Measurements from ENCODE around the gene TTF2. TPM values are rescaled to one million over a fixed set of nuclear protein-coding genes. Genes with fewer than 3 reads are reported as not detected.
"Not testable (repeated sequence)": the region's sequence is repeated elsewhere in the genome, so short reads cannot be mapped to it uniquely, and the experiment has no call there.

The TTF2 gene
- total RNA-seq, 1 experiment from 2014 or later = 27.8 TPM

DNA sequence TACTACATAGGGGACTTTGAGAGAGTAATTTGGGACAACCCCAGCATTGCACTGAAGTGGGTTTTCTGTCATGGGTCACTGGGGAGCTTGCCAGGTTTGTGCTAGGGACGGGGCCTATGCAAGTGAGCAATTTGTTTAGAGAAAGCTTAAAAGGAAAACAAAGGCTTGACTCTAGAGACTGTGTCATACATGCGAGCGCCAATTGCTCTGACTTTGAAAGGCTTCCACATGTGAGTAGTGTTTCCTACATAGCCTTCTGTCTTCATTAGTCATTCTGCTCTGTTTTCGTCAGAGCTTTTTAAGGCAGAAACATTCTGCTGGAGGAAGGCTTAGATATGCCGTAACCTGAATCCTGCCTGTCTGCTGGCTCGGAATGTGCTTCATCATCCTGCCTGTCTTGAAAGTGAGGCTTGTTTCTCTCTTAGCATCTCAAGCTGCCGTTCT lies 33.0 kb downstream of the TTF2 start:
- no peak for DNase-seq (ENCODE audit: low spot score)

DNA sequence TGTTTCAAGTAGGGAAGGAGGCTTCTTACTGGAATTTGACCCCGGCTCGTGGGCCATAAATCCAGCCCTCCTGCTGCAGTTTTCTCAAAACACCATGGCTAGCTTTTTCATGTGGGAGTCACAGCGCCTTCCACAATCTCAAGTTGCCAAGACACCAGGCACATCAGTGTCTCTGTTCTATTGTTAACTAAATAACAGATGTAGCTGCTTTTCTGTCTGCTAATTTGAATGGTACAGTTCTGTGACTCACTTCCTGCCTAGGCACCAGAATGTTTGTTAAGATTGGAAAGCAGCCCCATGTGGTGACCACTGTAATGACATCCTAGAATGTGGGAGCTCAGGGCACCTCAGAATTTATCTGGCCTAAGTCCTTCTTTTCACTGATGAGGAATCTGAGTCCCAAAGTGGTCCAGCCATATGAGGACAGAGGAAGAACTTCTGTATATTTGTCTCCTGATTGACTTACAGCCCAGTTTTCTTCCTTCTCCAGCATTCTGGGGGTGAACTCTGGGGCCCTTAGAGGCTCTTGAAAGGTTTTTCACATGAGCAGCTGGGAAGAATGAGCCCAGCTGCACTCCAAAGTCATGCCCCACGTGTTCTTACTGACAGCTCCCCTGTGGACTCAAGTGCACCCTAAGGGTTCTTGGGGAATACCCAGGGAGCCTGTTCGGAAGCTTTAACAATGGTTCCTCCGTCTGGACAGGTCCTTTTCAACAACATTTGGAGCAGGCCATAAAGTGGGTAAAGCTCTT lies 33.9 kb downstream of the TTF2 start:
- peak; percentile 31 for DNase-seq (ENCODE audit: low spot score)

DNA sequence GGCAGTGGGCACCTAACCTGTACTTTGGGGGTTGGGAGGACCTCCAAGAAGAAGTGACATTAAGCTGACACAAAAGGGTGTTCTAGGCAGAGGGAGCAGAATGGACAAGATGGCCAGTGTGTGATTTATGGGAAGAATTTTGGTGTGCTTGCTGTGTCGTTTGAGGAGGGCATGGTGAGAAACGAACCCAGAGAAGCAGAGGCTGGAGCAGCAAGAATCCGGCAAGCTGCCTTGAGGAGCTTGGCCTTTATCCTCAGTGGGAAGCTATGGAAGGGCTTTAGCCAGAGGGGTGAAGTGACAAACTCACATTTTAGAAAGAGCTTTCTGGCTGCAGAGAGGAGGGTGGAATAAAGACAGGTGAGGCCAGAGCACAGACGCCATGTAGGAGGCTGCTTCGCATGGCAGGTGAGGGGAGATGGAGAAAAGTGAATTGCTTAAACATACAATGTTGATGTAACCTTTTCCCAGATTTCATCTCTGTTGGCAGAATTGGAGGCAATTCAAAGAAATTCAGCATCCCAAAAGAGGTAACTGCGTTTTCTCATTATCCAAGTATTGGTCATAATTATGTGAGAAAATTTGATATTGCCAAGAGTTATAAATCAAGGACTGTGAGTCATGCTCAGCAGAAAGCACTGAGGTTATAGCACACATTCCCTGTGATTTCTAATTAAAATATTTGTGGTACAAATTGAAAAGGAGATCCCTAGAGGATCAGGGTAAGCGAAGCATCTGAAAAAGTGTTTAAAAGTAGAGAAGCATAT lies 34.9 kb downstream of the TTF2 start:
- no peak for DNase-seq (ENCODE audit: low spot score)

DNA sequence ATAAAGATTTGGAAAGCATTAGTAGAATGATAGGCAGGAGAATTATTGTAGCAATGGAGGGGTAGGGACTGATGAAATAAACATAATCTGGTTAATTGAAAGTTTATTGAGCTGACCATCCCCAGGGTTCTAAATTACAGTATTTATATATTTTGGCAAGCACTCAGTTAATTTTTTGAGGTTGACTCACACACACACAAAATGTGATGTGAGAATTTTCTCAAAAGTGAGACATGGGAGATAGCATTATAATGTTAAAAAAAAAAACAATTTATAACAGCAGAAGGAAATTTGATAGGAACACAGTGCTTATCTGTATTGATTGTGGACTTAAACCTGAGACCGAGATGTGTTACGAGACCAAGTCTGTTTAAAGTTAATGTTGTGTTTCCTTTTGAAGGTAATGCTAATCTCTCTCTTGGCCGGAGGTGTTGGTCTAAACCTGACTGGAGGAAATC lies 36.9 kb downstream of the TTF2 start:
- DNase-seq (ENCODE audit: low spot score) = no peak

DNA sequence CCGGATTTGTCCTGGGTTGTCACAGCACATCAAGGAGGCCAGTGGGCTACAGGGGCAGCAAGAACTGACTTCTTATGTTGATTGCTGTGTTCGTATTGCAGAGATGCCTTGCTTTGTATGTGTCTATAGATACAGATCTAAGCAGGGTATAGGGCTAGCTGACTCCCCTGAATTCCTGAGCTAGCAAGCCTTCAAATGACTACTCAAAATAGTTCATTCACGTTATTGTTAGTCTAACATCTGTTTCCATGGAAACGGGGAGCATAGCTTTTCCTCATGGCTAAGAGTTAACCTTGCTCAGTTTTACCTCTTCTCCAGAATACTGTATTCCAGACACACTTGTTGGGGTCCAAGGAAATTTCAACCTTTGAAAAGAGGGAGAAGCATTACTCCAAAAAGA lies 37.3 kb downstream of the TTF2 start:
- no peak for DNase-seq (ENCODE audit: low spot score)

DNA sequence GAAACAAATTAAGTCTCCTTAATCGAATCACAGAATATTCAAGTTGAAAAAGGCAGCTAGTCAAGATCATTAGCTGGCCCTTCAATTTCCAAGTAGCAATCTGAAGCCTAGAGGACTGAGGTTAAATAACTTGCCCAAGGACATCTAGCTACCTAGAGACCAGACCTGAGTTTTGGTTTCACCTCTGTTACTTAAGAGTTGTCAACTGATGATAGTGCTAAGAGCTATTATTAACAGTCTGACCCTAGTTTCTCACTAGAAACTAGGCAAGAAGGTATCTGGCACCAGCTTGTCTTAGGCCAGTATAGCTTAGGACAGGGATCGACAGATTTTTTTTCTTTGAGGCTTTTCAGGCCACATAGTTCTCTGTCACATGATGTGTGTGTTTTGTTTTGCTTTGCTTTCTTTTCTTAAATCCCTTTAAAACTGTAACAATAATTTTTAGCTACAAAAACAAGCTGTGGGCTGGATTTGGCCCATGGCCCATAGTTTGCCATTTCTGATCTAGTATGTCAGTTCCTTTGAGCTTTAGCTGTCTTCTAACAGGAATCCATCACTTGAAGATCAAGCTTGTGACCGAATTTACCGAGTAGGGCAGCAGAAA lies 38.3 kb downstream of the TTF2 start:
- no peak for DNase-seq (ENCODE audit: low spot score)

DNA sequence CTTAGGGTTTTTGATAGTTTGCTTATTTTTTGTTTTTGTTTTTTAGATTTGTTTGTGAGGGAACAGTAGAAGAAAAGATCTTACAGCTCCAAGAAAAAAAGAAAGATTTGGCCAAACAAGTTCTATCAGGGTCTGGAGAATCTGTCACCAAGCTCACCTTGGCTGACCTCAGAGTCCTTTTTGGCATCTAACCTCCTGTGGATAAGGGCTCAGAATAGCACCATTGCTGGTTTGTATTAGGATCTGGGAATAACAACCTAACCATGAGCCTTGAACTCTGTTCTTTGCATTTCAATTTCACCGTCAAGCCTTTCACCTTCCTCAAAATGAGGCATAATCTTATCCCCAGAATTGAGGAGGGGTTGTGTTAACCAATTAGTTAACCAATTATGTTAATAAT lies 41.2 kb downstream of the TTF2 start:
- no peak for DNase-seq (ENCODE audit: low spot score)

DNA sequence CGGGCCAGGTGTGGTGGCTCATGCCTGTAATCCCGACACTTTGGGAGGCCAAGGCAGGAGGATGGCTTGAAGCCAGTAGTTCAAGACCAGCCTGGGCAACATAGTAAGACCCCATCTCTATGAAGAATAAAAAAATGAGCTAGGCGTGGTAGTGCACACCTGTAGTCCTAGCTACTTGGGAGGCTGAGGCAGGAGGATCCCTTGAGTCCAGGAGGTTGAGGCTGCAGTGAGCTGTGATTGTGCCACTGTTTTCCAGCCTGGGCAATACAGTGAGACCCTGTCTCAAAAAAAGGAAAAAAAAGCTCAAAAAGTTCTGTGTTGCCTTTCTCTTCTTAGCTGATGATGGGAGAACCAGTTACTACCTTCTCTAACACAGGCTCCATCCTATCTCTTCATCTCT lies 41.7 kb downstream of the TTF2 start:
- not testable (repeated sequence) for DNase-seq (ENCODE audit: low spot score)

DNA sequence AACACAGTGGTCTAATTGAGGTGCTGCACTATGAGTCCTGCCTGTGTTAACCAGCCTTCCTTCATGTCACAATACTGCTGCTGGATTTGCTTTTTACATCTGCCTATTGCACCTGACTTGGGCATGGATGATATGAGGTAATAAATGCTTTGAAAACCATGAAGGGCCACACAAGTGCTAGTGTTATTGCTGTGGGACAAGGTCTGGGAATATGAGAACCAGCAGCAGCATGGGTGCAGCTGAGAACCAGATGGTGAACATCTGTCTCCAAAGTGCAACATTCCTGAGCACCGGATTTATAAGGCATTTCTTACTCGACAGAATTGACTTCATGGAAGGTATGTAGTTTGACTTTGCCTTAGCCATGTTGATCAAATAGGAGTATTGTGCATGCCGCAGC lies 44.9 kb downstream of the TTF2 start:
- no peak for DNase-seq (ENCODE audit: low spot score)

DNA sequence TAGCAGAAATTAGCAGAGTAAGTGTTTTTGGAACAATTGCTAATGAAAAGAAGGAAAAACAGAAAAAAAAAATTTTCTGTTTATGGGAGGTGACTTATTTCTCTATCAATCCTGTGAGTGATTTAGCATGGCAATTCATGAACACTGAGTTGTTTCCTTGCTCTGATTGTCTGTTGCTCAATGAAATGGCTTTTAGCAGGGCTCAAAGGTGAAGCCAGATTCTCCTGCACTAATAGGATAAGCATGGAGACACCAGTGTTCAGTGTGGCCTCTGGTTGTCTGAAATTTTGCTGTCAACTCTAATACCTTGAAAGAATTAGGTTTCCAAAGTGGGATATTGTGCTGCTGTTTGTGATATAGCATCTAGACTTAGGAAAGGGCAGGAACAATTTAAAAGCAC lies 45.6 kb downstream of the TTF2 start:
- no peak for DNase-seq (ENCODE audit: low spot score)

DNA sequence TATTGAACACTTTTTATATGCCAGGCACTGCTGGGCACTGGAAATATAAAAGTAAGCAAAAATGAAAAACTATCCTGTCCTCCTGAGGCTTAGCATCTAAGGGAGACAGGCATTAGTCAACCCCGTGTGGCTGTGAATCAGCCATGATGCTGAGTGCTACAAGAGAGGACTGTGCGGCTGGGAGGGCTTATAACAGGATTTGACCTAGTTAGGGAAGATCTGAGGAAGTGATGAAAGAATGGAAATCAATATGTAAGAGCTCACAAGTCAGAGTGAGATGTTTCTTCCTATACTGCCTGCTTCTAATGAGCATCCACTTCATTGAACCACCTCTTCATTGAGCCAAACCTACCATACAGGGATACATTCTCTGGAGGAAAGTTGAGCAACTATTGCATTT lies 46.4 kb downstream of the TTF2 start:
- DNase-seq (ENCODE audit: low spot score) = no peak

DNA sequence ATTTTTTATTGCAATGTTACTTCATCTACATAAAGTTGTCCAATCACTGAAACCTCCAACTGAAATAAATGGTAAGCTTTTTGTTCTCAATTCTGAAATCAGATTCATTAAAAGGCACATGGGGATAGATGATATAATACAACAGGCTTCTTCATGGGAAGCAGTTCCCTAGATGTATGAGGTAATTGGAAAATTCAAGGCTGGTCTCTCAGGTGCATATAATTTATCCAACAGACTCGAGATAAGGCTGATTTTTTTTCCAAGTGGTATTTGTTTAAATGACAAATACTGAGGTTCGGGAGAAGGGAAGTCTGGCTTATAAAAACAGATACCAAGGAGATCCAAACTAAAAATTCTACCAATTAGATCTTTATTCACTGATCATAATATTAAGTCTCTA lies 47.2 kb downstream of the TTF2 start:
- DNase-seq (ENCODE audit: low spot score) = no peak

DNA sequence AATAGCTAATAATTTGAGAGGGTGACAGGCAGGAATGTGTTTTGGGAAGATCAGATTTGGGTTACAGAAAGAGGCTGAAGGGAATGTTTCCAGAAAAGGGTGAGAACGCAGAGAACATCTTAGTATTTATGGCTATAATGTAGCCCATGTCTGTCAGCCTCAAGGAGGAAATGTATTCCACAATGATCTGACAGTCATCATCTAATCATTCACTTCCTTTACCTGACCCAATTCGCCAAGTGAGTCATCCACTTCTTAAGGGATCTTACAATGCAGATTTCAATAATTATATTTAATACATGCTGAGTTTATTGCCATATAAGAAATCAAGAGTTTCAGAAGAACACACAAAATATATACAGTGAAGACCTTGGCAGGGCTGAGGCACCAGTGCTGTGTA lies 50.6 kb downstream of the TTF2 start:
- DNase-seq (ENCODE audit: low spot score) = no peak

DNA sequence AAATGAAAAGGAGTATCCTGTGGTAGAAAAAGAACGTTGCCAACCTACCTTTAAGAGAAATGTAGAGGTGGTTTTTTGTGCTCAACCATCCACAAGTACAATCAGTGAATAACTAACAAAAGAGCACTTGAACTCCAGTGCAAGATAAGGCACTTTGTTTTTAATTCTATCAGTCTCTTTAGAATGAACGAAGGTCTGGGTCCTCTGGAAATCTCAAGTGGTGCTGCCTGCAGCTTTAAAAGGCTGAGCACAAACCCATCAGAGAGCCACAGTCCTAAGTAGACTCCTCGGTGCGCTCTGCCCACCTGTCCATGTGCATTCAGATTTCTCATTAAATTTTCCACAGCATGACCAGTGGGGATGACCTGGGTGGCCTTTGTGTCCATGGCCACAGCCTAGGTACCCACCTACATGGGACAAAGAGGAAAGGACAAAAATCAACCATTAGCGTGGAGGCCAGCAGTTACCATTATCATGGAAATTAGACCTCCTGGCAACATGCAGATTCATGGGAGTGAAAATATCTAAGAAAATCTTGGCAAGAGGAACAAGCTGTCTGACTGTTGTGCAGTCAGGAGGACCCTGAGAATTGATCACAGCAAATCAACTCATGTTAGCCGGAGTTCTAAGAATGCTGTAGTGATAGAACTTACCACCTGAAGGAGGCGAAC lies 52.1 kb downstream of the TTF2 start:
- no peak for DNase-seq (ENCODE audit: low spot score)

DNA sequence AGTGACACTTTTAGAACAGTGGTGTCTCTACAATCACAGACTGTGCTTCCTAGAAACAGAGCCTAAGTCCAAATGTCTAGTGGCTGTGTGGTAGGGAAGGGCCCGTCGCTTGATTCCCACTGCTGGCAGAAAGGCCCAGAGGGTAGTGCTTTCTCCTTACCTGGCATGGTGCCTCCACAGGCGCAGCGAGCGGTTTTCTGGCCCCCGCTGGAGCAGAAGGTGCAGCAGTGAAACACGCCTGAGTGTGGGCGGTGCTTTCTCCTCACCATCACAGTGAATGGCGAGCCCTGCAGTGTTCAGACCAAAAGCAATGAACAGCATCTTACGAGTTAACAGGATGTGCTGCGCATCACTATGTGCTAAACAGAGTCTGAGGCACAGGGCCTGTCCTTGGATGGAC lies 53.1 kb downstream of the TTF2 start:
- DNase-seq (ENCODE audit: low spot score) = no peak

DNA sequence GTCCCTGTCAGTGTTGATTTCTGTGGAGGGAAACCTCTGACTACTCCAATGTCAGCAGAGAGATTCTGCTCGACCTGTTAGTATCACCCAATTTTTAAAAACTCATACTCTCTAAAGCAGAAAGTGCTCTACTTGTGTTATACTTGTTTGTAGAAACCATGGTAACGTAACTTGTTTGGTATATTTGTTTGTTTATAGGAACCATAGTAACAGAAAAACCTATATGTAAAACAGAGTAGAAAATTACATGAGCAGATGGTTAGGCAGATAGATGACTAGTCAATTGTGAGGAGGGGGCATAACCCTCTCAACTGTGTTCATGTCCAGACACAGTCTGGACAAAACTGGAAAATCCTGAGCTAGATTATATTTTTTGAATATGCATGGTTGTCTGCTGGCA lies 54.8 kb downstream of the TTF2 start:
- DNase-seq (ENCODE audit: low spot score) = no peak

DNA sequence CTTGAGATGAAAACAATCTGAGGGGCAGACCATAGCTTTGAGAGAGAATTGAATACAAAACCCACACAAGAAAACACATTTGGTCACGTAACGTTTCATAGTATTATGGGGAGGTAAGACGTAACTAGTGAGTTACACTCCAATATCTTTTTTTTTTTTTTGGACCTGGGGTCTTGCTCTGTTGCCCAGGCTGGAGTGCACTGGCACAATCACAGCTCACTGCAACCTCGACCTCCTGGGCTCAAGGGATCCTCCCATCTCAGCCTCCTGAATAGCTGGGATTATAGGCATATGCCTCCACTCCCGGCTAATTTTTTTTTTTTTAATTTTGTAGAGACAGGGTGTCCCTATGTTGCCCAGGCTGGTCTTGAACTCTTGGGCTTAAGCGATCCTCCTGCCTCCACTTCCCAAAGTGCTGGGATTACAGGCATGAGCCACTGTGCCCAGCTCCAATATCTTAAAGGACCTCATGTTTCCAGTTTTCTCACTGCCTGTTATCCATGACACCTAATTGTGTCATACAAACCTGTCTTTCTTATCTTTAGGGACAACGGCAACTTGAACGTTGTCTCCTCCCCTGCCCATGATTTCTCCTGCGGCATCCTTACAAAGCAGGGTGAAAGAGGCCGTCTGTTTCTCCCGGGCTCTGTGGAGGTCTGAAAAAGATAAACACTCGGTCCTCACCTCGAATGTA lies 56.1 kb downstream of the TTF2 start:
- DNase-seq (ENCODE audit: low spot score) = no peak

DNA sequence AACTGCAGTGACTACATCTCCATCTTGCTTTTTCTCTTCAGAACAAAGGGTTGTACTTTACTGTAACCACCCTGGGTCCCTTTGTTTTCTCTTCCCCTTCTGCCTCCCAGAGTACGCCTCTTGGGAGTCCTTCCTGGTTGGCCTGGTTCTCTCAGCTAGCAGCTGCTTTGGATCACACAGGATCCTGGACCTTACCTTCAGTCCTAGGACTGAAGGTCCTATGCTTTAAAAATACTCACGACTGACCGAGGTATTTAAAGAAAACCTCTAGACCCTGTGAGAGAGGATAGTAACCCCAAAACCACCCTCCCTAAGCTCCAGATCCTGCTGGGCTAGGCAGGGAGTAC lies 56.6 kb downstream of the TTF2 start:
- DNase-seq (ENCODE audit: low spot score) = no peak

DNA sequence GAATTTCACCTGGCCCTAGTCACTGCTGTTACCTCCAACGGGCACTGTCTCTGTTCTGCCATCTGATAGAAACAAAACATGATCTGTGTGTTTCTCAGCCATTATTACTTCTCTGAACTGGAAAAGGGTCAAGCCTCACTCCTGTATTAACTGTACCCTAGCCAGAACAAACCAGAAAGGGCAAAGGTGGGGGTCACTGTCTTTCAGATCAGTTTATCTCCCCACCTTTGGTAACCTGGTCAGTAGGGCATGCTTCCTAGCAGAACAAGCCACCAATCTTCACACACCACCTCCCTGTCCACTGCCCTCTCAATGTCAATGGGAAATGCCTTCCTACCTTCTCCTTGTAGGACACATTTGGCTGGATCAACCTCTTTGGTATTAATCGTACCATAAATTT lies 57.6 kb downstream of the TTF2 start:
- DNase-seq (ENCODE audit: low spot score) = no peak

DNA sequence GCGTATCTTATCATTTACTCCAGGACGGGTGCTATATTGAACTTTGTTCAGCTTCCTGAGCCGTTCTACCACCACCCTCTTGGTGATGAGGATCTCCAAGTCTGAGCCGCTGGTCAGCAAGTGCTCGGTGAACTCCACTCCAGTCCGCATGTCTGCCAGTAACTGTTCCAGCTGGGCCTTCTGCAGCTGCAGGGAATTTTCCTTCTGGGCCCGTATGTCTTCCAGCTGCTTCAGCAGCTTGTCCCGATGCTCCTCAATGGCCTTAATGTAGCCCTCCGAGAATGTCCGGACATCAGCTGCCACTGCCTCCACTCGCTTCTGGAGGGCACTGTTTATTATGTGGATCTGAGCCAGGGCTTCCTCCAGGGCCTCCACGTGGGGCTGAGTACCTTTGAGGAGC lies 58.0 kb downstream of the TTF2 start:
- no peak for DNase-seq (ENCODE audit: low spot score)

DNA sequence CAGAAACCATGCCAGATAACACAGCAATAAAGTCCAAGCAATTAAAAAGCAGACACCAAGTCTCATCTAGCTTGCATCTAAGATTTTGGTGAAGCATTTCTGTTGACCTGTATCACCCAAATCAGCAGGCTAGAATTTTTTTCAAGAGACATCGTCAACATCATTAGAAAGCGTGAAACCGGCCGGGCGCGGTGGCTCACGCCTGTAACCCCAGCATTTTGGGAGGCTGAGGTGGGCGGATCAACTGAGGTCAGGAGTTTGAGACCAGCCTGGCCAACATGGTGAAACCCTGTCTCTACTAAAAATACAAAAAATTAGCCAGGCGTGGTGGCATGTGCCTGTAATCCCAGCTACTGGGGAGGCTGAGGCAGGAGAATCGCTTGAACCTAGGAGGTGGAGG lies 59.0 kb downstream of the TTF2 start:
- DNase-seq (ENCODE audit: low spot score) = not testable (repeated sequence)

Measured in HT-29 (cell line).